Activated CD4-positive, alpha-beta T cell treated with anti-CD3 and anti-CD28 coated beads, Interleukin-2, Interleukin-6, amounts not matched to agents 100 ng/mL and 50 ng/mL, durations not matched to agents 16 hours and 8 hours (primary cell): ENCODE measurements around the gene RNF19B.
A peak's percentile ranks its signal among the peaks of the same experiment; 100 is the strongest.
"Not testable (repeated sequence)": the region's sequence is repeated elsewhere in the genome, so short reads cannot be mapped to it uniquely, and the experiment has no call there.

ENCODE experiments used
- DNase-seq: peaks from one replicate; pipeline ENCODE4 v3.0.0-alpha.2; 2020

The RNF19B gene

DNA sequence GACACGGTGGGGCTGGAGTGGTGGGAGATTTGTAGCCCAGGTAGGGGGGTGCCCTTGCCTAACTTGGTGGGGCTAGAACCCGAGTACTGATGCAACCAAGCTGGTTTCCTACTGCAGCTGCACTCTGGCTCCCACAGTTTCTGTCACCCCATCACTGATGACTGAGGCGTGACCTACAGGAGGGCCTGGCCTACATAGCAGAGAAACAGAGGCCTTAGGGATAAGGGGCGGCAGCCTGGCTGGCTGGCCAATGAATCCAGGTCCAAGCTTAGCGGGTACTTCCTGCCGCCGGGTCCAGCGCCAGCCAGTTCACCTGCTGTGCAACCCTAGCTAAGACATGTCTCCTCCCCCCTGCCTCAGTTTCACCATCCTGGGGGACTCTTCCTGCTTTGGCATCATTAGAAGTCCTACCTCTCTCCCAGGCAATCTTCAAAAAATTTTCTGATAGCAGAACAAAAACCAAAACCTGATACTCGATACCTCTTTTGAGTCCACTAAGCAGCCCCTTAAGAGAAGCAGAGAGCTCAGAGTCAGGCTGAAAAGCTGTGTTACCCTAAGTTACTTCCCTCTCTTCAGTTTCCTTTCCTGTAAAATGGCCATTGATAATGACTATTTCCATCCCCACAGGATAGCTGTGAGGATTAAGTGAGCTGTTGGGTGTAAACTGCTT is 27.3 kb upstream of the RNF19B start:
- no peak for DNase-seq

DNA sequence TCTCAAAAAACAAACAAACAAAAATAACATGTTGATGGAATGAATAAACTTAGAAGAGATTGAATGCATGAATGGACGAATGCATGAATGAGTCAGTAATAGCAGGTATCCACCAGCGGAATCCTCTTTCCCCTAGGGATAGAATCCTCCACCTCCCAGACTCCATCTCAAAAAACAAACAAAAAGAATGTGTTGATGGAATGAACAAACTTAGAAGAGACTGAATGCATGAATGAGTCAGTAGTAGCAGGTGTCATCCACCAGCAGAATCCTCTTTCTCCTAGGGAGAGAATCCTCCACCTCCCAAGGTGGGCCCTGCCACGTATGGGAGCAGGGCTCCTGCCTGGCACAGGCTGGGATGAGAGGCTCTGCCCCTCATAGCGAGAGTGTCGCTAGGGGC is 26.8 kb upstream of the RNF19B start:
- no peak for DNase-seq

DNA sequence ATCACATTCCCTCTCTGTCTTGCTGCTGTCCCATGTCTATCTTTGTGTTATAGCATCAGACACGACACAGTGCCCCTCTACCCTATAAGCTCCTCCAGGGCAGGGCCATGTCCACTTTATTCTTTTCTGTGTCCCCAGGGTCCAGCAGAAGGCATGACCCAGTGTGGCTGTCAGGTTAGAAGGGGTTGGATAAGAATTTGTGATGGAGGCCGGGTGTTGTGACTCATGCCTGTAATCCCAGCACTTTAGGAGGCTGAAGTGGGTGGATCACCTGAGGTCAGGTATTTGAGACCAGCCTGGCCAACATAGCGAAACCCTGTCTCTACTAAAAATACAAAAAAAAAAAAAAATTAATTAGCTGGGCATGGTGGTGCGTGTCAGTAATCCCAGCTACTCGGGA is 26.3 kb upstream of the RNF19B start:
- DNase-seq = no peak

DNA sequence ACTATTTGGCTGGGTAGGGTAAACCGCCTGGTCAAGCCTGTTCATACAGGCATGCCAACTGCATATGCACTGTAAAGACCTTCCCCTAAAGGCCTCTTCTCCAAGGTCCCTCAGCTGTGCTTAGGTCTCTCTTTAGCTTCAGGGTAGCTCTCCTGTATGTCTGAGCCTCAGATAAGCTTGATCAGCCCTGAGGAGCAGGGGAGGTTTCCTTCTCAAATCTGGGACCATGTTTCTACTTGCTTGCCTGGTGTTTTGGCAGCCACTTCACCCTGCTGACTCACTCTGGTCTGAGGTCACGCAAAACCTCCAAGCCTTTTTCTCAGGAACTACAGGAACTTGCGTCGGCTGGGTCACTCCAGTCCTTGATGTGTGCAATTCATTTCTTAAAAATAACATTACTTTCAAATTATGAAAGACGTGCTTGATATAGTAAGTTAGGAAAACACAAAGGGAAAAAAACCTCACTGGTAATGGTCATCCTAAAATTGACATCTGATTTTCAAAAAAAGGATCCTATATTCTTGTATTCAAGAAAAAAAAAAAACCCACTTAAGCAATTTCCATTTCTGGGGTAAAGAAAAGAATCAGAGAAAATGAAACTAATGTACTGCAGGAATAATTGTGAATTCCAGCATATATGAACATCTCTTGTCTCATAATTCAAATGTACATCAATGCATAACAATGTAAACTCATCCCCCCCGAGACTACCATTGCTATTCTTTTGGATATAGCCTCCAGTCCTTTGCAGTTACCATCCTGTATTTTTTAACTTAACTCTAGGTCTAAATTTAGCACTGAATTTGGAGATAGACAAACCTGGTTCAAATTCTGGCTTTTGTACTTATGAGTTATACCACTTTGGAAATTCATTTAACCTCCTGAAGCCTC is 24.8 kb upstream of the RNF19B start:
- peak; percentile 77 for DNase-seq

DNA sequence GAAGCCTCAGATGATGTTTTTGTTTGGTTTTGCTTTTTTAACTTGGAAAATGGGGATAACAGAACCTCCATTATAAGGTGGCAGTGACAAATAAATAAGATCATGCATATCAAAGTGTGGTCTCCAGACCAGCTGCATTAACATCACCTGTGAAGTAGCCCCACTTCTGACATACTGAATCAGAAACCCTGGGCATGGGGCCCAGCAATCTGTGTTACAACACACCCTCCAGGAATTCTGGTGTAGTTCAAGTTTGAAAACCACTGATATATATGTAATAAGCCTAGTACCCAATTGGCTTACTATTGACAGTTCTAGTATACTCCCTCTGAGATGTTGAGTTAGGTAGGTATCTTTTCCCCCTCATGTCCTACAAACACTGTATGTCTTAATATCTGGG is 24.1 kb upstream of the RNF19B start:
- DNase-seq = no peak

DNA sequence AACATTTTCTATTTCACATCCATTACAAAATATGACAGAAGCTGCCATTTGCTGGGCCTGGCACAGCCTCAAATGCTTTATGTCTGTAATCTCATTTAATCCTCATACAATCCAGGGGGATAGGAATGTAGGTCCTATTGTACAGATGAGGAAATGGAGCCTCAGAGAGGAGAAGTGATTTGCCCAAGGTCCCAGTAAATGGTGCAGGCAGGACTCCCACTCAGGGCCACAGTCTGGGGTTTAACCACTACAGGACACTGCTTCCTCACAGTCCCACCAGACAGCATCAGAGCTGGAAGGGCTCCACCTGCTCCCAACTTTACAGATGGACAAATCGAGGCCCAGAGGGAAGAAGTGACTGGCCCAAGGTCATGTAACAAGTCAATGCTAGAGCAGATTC is 20.6 kb upstream of the RNF19B start:
- DNase-seq = no peak

DNA sequence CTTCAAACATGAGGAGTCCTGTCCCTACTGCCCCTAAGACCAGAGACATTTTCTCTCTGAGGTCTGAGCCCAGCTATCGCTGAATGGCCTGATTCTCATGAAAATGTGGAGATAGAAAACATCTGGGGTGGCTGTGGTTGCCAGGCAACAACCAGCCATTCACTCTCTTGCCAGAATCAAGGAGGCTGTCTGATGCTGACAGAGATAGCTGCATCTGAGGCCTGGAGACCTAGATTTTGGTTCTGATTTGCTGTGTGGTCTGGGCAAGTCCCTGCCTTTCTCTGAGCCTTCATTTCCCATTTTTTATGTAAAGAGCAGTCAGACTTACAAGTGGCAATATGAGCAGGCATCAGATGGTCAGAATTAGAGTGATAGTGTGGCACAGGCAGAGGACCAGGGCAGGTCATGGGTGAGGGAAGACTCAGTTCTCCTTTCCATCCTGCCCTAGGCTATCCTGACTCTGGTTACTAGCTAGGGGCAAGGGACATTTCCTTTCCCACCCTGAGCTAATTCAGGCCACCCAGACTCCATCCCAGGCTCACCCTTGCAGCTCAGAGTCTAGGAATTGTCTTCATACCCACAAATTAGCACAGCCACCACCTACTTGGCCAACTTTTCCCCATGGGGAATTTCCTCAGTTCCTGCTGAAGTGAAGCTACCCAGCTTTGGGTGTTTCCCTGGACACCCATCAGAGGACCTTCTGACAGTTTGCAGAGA is 20.0 kb upstream of the RNF19B start:
- DNase-seq = peak; percentile 71

DNA sequence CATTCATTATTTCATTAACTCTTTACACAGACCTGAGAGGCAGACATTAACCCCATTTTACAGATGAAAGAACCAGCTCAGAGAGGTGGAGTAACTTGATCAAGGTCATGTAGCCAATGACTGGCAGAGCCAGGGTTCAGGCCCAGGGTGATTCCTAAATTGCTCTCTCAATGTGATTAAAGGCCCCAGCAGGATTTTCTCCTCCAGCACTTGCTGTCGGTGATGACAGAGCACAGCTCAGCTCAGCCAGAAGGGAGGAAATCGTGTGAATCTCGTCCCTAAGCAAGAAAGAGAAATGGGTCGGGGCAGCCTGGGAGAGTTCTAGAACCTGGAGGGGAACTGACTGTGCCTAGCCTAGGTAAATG is 19.5 kb upstream of the RNF19B start:
- no peak for DNase-seq

DNA sequence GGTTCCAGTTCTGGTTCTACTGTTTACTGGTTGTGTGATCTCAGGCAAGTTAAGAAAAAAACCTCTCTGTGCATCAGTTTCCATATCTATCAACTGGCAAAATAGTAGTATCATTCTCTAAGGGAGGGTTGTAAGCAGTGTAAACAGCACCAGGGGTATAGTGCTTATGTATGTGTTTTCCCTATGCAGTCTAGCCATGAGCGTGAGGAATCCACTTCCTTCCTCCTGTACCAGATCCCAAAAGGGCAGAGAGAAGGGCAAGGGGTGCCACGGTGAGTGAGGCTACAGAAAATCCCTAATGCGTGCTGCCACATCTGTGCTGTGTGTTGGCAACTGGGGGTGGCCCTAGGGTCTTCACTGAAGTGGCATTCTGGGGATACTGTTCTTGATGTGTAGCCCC is 18.4 kb upstream of the RNF19B start:
- no peak for DNase-seq

DNA sequence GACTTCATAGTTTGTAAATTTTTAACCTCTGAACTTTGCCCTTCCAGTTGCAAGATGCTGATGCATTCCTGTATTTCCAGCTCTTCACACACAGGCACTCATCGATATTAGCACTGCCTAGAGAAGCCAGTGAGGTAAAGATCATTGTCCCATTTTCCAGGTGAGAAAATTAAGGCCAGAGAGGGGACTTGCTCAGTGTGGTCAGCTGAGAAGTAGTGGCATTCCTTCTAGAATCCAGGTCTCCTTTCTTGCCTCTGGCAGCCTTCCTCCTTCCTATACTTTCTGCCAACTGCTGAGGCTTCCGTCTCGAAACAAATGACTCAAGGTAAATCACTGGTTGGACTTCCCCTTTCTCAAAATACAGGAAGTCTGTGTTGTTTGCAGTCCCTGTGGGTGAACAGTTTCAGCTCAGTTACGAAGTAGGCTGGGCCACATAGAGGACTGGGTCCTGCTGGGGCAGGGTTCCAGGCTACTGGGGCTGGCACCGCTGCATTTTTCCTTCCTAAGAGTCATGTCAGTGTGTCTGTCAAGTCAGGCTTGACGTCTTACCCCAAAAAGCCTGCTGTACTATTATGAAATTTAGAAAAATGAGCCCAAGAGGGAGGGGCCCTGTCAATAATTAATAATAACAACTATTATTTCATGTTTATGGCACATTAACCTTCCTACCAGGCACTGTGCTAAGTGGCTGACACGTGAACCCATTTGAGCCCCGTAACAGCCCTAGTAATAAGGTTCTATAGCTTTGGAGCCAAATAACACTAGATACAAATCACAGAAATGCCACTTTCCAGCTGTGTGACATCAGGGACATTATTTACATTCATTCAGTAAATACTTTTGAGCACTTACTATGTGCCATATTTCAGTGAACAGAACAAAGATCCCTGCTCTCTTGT is 16.6 kb upstream of the RNF19B start:
- peak; percentile 90 for DNase-seq

DNA sequence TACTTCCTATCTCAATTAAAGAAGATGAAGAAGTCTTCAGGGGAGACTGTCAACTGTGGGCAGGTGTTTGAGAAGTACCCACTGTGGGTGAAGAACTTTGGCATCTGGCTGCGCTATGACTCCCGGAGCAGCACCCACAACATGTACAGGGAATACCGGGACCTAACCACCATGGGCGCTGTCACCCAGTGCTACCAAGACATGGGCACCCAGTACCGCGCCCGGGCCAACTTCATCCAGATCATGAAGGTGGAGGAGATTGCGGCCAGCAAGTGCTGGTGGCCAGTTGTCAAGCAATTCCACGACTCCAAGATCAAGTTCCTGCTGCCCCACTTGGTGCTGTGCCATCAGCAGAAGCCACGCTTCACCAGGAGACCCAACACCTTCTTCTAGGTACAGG is 15.5 kb upstream of the RNF19B start:
- no peak for DNase-seq

DNA sequence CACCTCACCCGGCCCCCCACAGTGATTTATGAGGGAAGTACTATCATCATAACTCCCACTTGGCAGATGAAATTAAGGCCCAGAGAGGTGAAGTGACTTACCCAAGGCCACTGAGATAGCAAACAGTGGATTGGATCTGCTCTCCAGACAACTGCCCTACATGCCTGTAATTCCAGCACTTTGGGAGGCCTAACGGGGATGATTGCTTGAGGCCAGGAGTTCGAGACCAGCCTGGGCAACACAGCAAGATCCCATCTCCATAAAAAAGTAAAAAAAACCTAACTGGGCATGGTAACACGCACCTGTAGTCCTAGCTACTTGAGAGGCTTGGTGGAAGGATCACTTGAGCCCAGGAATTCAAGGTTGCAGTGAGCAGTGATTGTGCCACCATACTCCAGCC is 14.2 kb upstream of the RNF19B start:
- no peak for DNase-seq

DNA sequence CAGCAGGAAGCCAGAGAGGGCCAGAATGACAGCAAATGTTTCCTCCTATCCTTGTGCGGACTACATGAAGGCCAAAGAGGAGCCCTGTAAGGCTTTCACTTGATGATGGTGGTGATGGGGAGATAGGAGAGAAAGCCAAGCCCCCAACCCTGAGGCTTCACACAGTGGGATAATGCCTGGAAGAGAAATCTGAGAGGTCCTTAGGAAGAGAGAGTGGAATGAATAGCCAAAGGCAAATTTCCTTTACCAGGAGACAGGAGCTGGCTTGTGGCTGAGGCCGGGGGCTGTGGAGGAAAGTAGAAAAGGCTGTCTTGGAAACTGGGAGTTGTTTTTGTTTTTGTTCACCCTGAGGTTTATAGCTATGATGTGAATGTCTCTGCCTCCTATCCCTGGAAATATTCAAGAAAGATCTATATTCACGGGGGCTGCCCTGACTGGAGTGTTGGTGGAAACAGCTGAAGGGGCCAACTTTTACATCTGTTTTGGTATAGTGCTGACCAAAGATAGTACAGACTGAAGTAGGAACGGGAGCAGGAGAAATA is 13.0 kb upstream of the RNF19B start:
- DNase-seq = no peak

DNA sequence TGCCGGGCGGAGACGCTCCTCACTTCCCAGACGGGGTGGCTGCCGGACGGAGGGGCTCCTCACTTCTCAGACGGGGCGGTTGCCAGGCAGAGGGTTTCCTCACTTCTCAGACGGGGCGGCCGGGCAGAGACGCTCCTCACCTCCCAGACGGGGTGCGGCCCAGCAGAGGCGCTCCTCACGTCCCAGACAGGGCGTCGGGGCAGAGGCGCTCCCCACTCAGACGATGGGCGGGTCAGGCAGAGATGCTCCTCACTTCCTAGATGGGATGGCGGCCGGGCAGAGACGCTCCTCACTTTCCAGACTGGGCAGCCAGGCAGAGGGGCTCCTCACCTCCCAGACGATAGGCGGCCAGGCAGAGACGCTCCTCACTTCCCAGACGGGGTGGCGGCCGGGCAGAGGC is 10.4 kb upstream of the RNF19B start:
- DNase-seq = not testable (repeated sequence)

DNA sequence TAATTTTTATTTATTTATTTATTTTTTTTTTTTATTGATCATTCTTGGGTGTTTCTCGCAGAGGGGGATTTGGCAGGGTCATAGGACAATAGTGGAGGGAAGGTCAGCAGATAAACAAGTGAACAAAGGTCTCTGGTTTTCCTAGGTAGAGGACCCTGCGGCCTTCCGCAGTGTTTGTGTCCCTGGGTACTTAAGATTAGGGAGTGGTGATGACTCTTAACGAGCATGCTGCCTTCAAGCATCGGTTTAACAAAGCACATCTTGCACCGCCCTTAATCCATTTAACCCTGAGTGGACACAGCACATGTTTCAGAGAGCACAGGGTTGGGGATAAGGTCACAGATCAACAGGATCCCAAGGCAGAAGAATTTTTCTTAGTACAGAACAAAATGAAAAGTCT is 8.8 kb upstream of the RNF19B start:
- not testable (repeated sequence) for DNase-seq

DNA sequence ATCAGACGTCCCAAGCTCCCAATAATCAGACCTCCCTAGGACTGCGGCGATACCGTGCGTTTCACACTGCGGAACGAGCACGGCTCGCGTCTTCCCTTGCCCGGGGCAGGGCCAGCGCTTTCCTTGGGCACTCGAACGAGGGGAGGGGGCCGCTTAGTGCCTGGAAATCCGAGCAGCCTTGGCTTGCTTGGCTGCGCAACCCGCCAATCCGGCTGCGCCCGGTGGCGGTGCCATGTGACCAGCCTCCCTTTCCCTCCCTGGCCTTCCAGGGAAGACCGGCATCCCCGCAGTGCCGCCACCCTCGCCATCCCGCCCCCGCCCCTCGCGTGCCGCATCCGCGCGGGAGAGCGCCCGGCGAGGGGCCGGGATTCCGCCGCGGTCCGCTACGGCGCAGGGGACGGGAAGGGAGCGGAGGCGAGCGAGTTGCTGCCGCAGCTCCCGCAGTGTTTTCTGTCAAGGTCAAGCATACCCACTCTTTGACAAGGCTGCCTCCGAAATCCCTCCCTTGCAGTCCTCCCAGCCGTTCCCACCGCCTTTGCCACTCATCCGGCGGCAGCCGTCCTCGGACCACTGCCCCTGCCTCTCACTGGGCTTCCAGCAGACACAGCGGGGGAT is 8.3 kb upstream of the RNF19B start:
- no peak for DNase-seq

DNA sequence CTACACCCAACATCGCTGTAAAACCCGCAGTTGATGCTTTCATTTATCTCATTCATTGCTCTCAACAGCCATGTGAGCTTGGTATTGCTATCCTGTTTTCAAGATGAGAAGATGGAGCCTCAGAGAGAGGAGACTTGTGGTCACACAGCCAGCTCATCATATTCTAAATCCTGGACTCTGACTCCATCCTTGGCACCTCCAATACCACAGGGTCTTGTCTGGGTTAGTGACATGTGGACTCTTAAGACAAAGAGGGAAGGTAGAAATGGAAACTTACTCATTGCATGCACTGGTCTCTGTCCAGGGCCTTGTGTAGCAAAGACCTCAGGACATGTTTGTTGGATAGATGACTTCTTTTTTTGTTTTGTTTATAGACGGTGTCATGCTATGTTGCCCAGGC is 7.0 kb upstream of the RNF19B start:
- DNase-seq = no peak

DNA sequence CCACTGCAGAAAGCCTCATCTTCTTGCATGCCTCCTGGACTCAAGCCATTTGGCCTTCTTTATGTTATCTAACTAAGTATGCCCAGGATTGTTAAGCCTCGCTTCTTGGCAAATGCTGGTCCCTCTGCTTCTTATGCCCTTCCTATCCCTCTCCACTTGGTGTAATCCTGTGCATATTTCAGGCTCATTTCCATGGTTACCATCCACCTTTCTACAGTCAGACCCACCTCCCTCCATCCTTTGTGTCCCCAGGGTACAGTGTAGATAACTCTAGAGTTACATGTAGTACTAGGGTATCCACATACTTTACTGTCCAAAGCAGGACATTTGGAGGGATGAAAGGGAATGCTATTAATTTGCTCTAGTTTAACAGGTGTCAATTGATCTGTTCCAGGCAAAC is 6.5 kb upstream of the RNF19B start:
- DNase-seq = no peak

DNA sequence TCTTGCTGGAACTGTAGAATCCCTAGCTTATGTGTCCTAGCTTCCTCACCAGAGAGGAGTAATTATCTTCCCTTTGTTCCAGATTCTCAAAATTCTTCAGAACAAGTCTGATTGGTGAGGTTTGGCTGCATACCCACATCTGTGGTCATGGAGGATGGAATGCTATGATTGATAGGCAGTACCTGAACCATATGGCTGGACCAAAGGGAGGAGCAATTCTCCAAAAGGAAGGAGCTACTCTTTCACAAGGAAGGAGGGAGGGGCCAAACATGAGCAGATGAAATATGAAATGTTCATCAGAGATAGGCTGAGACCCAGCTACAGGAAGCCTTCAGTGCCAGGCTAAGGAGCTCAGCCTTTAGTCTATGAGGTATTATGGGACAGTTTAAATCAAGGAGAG is 5.0 kb upstream of the RNF19B start:
- DNase-seq = no peak

DNA sequence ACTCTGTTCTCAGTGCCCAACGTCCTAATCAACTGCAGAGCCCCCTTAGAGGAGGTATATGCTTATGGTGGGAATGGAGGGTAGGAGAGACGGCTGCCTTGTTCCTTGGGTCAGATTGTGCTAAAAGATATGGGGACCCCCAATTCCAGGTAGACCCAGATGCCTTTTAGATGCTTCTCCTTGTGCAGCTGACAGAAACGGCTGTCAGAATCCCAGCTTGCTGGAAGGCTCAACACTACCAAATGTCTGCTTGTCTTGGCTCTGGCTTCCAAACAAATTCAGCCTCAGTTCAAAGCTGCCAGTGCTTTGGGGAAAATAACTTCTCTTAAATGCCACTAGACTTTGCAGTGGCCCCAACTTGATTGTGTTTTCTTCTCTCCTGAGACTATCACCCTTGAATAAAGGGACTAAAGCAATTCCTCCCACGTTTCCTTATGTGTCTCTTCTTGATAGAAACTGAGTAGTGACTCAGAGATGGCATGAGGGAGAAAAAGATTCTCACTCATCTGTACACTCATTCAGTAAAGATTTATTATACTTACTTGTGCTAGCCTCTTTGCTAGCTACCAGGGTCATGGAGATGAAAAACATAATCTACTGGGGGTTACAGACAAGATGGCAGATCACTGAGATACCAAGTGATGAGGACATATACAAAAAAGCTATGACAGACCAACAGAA is 3.4 kb upstream of the RNF19B start:
- DNase-seq = no peak

DNA sequence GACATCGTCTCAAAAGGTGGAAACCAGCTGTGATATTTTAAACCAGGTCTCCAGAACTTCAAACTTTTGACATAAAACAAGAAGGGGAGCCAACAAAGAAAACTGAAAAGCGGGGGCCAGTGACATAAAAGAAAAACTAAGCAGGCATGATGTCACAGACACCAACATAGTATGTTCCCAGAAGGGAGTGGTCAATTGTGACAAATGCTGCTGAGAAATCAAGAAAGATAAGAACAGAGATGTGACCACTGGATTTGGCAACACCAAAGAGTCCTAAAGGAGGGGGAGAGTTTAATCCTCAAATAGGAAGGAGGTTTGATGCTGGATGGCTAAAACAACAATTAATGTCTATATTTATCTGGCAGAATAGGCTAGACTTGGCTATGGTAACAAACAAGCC is 2.3 kb upstream of the RNF19B start:
- no peak for DNase-seq
